HL-60 (cell line): Measurements from ENCODE around the gene C2orf42.
"Not testable (repeated sequence)": the region's sequence is repeated elsewhere in the genome, so short reads cannot be mapped to it uniquely, and the experiment has no call there.

ENCODE experiments used
- DNase-seq, 2 experiments: peaks; one replicate each; pipeline ENCODE4 v3.0.0-alpha.2; 2010 to 2020; ENCODE audit warnings: low read depth in 1 of 2, low spot score in 1 of 2
- H3K27ac ChIP-seq: fragments of 250-450 bp; sonication (Bioruptor Pico); replicated peaks from 2 replicates; pipeline ENCODE4 v1.5.1; 2020; ENCODE audit warnings: mild to moderate bottlenecking, moderate library complexity
- H3K27me3 ChIP-seq: fragments of 250-450 bp; sonication (Bioruptor Pico); 2 replicates; pipeline ENCODE4 v1.5.1; 2021; ENCODE audit warnings: mild to moderate bottlenecking, moderate library complexity; ENCODE audit not compliant: insufficient read depth, poor library complexity, severe bottlenecking
- H3K4me3 ChIP-seq: replicated peaks from 2 replicates; pipeline ENCODE4 v1.5.1; 2011; ENCODE audit warnings: mild to moderate bottlenecking, control low read depth, low read length; ENCODE audit not compliant: insufficient read depth
- GABPA ChIP-seq: IDR thresholded peaks from 2 replicates; pipeline ENCODE4 v1.6.1; 2012; ENCODE audit warnings: low read depth
- POLR2AphosphoS5 ChIP-seq: IDR thresholded peaks from 2 replicates; pipeline ENCODE4 v1.6.1; 2012; ENCODE audit warnings: low read depth
- SPI1 ChIP-seq: IDR thresholded peaks from 2 replicates; pipeline ENCODE4 v1.6.1; 2012; ENCODE audit warnings: low read depth, mild to moderate bottlenecking, borderline replicate concordance
- TF ChIP-seq, protein P1 (sequence below): IDR thresholded peaks from 2 replicates; pipeline ENCODE4 v1.6.1; 2012; ENCODE audit warnings: low read depth; ENCODE audit not compliant: insufficient replicate concordance
- TF ChIP-seq, protein P2 (sequence below): IDR thresholded peaks from one replicate; pipeline ENCODE4 v1.5.1; 2011; ENCODE audit warnings: low read length, control low read depth, inconsistent platforms; ENCODE audit not compliant: insufficient read depth

C2orf42 gene

DNA sequence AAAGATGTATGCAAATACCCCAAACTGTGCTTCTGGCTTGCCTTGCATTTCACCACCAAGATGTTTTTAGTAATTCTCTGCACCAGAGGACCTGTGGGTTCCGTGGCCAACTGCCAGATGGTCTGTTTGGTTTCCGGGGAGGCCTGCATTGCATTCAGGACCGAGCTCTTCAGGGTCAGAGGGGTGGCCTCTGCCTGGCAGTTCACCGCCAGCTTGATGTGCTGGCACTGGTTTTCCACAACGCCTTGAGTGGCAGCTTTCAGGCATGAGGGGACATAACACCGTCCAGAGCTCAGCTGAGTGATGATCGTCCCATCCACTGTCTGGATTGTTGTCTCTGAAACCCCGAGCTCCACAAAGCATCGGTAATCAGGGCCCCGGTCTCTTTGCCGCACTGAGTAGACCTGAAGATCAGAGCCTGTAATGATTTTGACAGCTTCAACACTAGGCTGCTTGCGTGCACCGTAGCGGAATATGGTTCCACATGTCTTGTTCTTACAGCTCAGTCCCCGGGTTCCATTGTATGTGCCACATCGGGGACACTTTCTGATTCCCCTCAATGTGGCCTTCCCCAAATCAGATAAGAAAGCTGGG, 9.4 kb downstream of the C2orf42 start:
- H3K27ac ChIP-seq, result peak overlapping the region; percentile 65

DNA sequence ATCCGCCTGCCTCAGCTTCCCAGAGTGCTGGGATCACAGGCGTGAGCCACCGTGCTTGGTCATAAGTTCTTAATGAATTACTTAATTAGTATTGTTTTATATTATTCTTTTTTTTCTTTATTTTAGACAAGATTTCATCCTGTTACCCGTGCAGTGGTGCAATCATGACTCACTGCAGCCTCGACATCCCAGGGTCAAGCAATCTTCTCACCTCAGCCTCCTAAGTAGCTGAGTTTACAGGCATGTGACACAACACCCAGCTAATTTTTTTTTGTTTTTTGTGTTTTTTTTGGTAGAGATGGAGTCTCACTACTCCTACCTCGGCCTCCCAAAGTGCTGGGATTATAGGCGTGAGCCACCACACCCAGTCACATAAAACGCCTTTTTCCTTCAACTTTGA, 17.3 kb downstream of the C2orf42 start:
- Histone ChIP-seq H3K27me3 (no peaks in the 10 kb centered on the region), H3K27ac (no peak overlapping the region), H3K4me3 (no peak overlapping the region)
- TF ChIP-seq, protein P1, sequence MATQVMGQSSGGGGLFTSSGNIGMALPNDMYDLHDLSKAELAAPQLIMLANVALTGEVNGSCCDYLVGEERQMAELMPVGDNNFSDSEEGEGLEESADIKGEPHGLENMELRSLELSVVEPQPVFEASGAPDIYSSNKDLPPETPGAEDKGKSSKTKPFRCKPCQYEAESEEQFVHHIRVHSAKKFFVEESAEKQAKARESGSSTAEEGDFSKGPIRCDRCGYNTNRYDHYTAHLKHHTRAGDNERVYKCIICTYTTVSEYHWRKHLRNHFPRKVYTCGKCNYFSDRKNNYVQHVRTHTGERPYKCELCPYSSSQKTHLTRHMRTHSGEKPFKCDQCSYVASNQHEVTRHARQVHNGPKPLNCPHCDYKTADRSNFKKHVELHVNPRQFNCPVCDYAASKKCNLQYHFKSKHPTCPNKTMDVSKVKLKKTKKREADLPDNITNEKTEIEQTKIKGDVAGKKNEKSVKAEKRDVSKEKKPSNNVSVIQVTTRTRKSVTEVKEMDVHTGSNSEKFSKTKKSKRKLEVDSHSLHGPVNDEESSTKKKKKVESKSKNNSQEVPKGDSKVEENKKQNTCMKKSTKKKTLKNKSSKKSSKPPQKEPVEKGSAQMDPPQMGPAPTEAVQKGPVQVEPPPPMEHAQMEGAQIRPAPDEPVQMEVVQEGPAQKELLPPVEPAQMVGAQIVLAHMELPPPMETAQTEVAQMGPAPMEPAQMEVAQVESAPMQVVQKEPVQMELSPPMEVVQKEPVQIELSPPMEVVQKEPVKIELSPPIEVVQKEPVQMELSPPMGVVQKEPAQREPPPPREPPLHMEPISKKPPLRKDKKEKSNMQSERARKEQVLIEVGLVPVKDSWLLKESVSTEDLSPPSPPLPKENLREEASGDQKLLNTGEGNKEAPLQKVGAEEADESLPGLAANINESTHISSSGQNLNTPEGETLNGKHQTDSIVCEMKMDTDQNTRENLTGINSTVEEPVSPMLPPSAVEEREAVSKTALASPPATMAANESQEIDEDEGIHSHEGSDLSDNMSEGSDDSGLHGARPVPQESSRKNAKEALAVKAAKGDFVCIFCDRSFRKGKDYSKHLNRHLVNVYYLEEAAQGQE, result no peak
- TF ChIP-seq SPI1 (no peak), POLR2AphosphoS5 (no peak), GABPA (no peak)
- TF ChIP-seq, protein P2, sequence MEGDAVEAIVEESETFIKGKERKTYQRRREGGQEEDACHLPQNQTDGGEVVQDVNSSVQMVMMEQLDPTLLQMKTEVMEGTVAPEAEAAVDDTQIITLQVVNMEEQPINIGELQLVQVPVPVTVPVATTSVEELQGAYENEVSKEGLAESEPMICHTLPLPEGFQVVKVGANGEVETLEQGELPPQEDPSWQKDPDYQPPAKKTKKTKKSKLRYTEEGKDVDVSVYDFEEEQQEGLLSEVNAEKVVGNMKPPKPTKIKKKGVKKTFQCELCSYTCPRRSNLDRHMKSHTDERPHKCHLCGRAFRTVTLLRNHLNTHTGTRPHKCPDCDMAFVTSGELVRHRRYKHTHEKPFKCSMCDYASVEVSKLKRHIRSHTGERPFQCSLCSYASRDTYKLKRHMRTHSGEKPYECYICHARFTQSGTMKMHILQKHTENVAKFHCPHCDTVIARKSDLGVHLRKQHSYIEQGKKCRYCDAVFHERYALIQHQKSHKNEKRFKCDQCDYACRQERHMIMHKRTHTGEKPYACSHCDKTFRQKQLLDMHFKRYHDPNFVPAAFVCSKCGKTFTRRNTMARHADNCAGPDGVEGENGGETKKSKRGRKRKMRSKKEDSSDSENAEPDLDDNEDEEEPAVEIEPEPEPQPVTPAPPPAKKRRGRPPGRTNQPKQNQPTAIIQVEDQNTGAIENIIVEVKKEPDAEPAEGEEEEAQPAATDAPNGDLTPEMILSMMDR, result no peak
- no peak for DNase-seq

More for the DNA sequence above, 9.4 kb downstream of the C2orf42 start:
- Histone ChIP-seq H3K4me3 (no peak overlapping the region), H3K27me3 (no peaks in the 10 kb centered on the region)
- peak; percentile 38 to 88 for DNase-seq
- peak; percentile 86 for TF ChIP-seq POLR2AphosphoS5
- no peak for TF ChIP-seq SPI1
- TF ChIP-seq, protein P2, result no peak
- TF ChIP-seq GABPA, result no peak
- TF ChIP-seq, protein P1, result no peak

DNA sequence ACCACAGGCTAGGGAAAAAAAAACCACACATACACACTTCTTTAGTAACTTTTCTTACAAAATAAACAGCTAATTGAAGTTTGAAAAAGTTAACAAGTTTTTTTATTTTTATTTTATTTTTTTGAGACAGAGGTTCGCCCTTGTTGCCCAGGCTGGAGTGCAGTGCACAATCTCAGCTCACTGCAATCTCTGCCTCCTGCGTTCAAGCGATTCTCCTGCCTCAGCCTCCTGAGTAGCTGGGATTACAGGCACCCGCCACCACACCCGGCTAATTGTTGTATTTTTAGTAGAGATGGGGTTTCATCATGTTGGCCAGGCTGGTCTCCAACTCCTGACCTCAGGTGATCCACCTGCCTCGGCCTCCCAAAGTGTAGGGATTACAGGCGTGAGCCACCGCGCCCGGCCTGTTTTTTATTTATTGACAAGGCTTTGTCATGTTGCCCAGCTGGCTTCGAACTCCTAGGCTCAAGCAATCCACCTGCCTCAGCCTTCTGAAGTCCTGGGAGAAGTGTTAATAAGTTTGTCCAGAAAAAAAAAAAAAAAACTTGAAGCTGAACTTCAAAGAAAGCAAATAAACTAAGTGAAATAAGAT, 21.1 kb downstream of the C2orf42 start:
- H3K27ac ChIP-seq, H3K27me3 ChIP-seq, H3K4me3 ChIP-seq, DNase-seq: not testable (repeated sequence)

DNA sequence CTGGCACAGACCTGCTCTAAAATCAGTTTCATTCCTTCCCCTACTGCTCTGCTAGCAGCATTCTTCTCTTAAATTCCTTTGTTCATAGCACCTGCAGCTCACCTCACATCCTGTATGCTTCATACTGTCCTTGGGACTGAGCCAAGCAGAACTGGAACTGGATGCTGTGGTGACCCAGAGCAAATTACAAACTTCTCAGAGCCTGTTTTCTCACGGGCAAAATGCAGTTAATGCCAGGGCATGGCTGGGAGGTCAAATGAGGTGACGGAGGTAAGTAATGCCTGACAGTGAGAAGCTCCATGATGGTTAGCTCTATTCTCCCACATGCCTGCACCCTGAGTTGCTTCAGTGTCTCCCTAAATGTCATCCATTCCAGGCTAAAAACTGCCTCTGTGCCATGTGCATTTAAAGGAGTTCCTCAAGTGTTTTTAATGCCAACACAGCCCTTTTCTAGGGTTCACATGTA, 29.7 kb downstream of the C2orf42 start:
- no peak overlapping the region for H3K4me3 ChIP-seq
- no peak for DNase-seq
- no peak overlapping the region for H3K27ac ChIP-seq
- no peaks in the 10 kb centered on the region for H3K27me3 ChIP-seq
- TF ChIP-seq, protein P1, result no peak
- no peak for TF ChIP-seq GABPA
- TF ChIP-seq POLR2AphosphoS5, result no peak
- TF ChIP-seq, protein P2, result no peak
- no peak for TF ChIP-seq SPI1
